GM23338 (cell line): ENCODE data around the gene RPLP1. TPM values are rescaled to one million over a fixed set of nuclear protein-coding genes. Genes with fewer than 3 reads are reported as not detected.

Experiments
- ATAC-seq: fragments of 200-7000 bp; cut with Tn5 transposase; 3 replicates; pipeline ENCODE4 v1.9.1; 2020
- DNase-seq: peaks from one replicate; pipeline ENCODE4 v3.0.0-alpha.2; 2015; ENCODE audit warnings: low spot score
- H2AFZ ChIP-seq: fragments of 200-600 bp; sonication (generic); 2 replicates; pipeline ENCODE4 v1.8.0; 2016; ENCODE audit warnings: antibody characterized with exemption, mild to moderate bottlenecking, moderate library complexity
- H3F3A ChIP-seq: fragments of 200-600 bp; sonication (generic); replicated peaks from 2 replicates; pipeline ENCODE4 v1.8.0; 2017; ENCODE audit warnings: antibody characterized with exemption, mixed run types, low read depth
- H3K27ac ChIP-seq: fragments of 200-600 bp; sonication (generic); 2 replicates; pipeline ENCODE4 v1.6.1; 2016; ENCODE audit warnings: low read depth
- H3K27me3 ChIP-seq: fragments of 200-600 bp; sonication (generic); 2 replicates; pipeline ENCODE4 v1.8.0; 2016; ENCODE audit warnings: mild to moderate bottlenecking, mixed run types, moderate library complexity; ENCODE audit not compliant: insufficient read depth
- H3K36me3 ChIP-seq: fragments of 200-600 bp; sonication (generic); 2 replicates; pipeline ENCODE4 v1.8.0; 2016; ENCODE audit warnings: mild to moderate bottlenecking; ENCODE audit not compliant: insufficient read depth
- H3K4me1 ChIP-seq: fragments of 200-600 bp; sonication (generic); 2 replicates; pipeline ENCODE4 v1.8.0; 2016; ENCODE audit warnings: mild to moderate bottlenecking, moderate library complexity; ENCODE audit not compliant: insufficient read depth
- H3K4me2 ChIP-seq: fragments of 200-600 bp; sonication (generic); 2 replicates; pipeline ENCODE4 v1.7.1; 2017; ENCODE audit warnings: mixed run types
- H3K4me3 ChIP-seq: fragments of 200-600 bp; sonication (generic); 2 replicates; pipeline ENCODE4 v1.6.1; 2016; ENCODE audit warnings: mixed run types
- H3K79me2 ChIP-seq: fragments of 200-600 bp; sonication (generic); replicated peaks from 2 replicates; pipeline ENCODE4 v1.8.0; 2017; ENCODE audit warnings: mild to moderate bottlenecking; ENCODE audit not compliant: insufficient read depth
- H3K9me2 ChIP-seq: fragments of 200-600 bp; sonication (generic); 2 replicates; pipeline ENCODE4 v1.8.0; 2017; ENCODE audit not compliant: insufficient read depth
- H4K20me1 ChIP-seq: fragments of 200-600 bp; sonication (generic); replicated peaks from 2 replicates; pipeline ENCODE4 v1.8.0; 2017; ENCODE audit warnings: mild to moderate bottlenecking; ENCODE audit not compliant: insufficient read depth
- H3K27ac Mint-ChIP-seq: 2 replicates; pipeline ENCODE4 v1.8.0; 2020; ENCODE audit warnings: inconsistent platforms, mild to moderate bottlenecking, moderate library complexity, mixed read lengths
- H3K27me3 Mint-ChIP-seq: 3 replicates; pipeline ENCODE4 v1.8.0; 2022; ENCODE audit warnings: low read depth, mild to moderate bottlenecking, moderate library complexity, mixed read lengths, inconsistent platforms; ENCODE audit not compliant: insufficient read depth, poor library complexity
- H3K36me3 Mint-ChIP-seq: 3 replicates; pipeline ENCODE4 v1.8.0; 2021; ENCODE audit warnings: low read depth, mild to moderate bottlenecking, inconsistent platforms, moderate library complexity, mixed read lengths
- H3K4me1 Mint-ChIP-seq: 3 replicates; pipeline ENCODE4 v1.8.0; 2020; ENCODE audit warnings: mild to moderate bottlenecking, inconsistent platforms, mixed read lengths
- H3K4me3 Mint-ChIP-seq: 3 replicates; pipeline ENCODE4 v1.8.0; 2021; ENCODE audit warnings: moderate library complexity, mild to moderate bottlenecking, inconsistent platforms, mixed read lengths
- H3K9me3 Mint-ChIP-seq: 3 replicates; pipeline ENCODE4 v1.8.0; 2020; ENCODE audit warnings: moderate library complexity, mild to moderate bottlenecking, inconsistent platforms, mixed read lengths
- CREB1 ChIP-seq: fragments of 250-450 bp; sonication (Bioruptor Pico); IDR thresholded peaks from 2 replicates; pipeline ENCODE4 v1.5.0; 2020; ENCODE audit warnings: low read depth, mild to moderate bottlenecking, moderate library complexity
- ETS1 ChIP-seq: IDR thresholded peaks from 2 replicates; pipeline ENCODE4 v1.6.1; 2016; ENCODE audit warnings: antibody characterized with exemption
- EZH2 ChIP-seq: fragments of 200-600 bp; sonication (generic); IDR thresholded peaks from one replicate; pipeline ENCODE4 v1.8.0; 2017; ENCODE audit warnings: antibody characterized with exemption, mild to moderate bottlenecking, low read depth; ENCODE audit not compliant: unreplicated experiment
- EZH2phosphoT487 ChIP-seq: fragments of 200-600 bp; sonication (generic); IDR thresholded peaks from one replicate; pipeline ENCODE4 v1.8.1; 2018; ENCODE audit warnings: antibody characterized with exemption; ENCODE audit not compliant: unreplicated experiment
- JUNB ChIP-seq: IDR thresholded peaks from one replicate; pipeline ENCODE4 v1.6.1; 2016; ENCODE audit warnings: antibody characterized with exemption; ENCODE audit not compliant: unreplicated experiment
- NANOG ChIP-seq: IDR thresholded peaks from 2 replicates; pipeline ENCODE4 v1.6.1; 2016; ENCODE audit warnings: antibody characterized with exemption, borderline replicate concordance
- POLR2AphosphoS5 ChIP-seq: IDR thresholded peaks from 2 replicates; pipeline ENCODE4 v1.6.1; 2016; ENCODE audit warnings: antibody characterized with exemption, low read depth
- STAT1 ChIP-seq: IDR thresholded peaks from one replicate; pipeline ENCODE4 v1.6.1; 2016; ENCODE audit warnings: antibody characterized with exemption; ENCODE audit not compliant: unreplicated experiment
- polyA plus RNA-seq: library from polyadenylated mRNA; unstranded; fragments of >200 nt; fragmentation: Nextera tagmentation; extraction: Ambion mirVana; gene quantifications from 2 replicates; pipeline ENCODE4 v1.2.1, GENCODE V29; 2016
- total RNA-seq: library from RNA; depleted of rRNA; stranded (reverse); fragments of >200 nt; shearing (Covaris generic); gene quantifications from 2 replicates; pipeline ENCODE4 v1.2.3, GENCODE V29; 2014
- TF ChIP-seq, protein P1 (sequence below): fragments of 250-450 bp; sonication (Bioruptor Pico); IDR thresholded peaks from 2 replicates; pipeline ENCODE4 v1.5.0; 2020; ENCODE audit warnings: mild to moderate bottlenecking, moderate library complexity
- TF ChIP-seq, protein P2 (sequence below): IDR thresholded peaks from one replicate; pipeline ENCODE4 v1.6.1; 2018; ENCODE audit warnings: antibody characterized with exemption; ENCODE audit not compliant: unreplicated experiment
- TF ChIP-seq, protein P3 (sequence below), 2 experiments: fragments of 200-600 bp in 1 of 2; sonication (generic) in 1 of 2; conservative IDR thresholded peaks; 2 replicates each; pipeline versions ENCODE4 v1.5.1 to v1.6.1; 2016 to 2017; ENCODE audit warnings: antibody characterized with exemption in 2 of 2, low read depth in 2 of 2, mild to moderate bottlenecking in 2 of 2, moderate library complexity in 1 of 2

RPLP1 gene
- total and polyA plus RNA-seq, 2 experiments from 2014 or later: 283 to 3,258 TPM

- TF ChIP-seq, protein P1, sequence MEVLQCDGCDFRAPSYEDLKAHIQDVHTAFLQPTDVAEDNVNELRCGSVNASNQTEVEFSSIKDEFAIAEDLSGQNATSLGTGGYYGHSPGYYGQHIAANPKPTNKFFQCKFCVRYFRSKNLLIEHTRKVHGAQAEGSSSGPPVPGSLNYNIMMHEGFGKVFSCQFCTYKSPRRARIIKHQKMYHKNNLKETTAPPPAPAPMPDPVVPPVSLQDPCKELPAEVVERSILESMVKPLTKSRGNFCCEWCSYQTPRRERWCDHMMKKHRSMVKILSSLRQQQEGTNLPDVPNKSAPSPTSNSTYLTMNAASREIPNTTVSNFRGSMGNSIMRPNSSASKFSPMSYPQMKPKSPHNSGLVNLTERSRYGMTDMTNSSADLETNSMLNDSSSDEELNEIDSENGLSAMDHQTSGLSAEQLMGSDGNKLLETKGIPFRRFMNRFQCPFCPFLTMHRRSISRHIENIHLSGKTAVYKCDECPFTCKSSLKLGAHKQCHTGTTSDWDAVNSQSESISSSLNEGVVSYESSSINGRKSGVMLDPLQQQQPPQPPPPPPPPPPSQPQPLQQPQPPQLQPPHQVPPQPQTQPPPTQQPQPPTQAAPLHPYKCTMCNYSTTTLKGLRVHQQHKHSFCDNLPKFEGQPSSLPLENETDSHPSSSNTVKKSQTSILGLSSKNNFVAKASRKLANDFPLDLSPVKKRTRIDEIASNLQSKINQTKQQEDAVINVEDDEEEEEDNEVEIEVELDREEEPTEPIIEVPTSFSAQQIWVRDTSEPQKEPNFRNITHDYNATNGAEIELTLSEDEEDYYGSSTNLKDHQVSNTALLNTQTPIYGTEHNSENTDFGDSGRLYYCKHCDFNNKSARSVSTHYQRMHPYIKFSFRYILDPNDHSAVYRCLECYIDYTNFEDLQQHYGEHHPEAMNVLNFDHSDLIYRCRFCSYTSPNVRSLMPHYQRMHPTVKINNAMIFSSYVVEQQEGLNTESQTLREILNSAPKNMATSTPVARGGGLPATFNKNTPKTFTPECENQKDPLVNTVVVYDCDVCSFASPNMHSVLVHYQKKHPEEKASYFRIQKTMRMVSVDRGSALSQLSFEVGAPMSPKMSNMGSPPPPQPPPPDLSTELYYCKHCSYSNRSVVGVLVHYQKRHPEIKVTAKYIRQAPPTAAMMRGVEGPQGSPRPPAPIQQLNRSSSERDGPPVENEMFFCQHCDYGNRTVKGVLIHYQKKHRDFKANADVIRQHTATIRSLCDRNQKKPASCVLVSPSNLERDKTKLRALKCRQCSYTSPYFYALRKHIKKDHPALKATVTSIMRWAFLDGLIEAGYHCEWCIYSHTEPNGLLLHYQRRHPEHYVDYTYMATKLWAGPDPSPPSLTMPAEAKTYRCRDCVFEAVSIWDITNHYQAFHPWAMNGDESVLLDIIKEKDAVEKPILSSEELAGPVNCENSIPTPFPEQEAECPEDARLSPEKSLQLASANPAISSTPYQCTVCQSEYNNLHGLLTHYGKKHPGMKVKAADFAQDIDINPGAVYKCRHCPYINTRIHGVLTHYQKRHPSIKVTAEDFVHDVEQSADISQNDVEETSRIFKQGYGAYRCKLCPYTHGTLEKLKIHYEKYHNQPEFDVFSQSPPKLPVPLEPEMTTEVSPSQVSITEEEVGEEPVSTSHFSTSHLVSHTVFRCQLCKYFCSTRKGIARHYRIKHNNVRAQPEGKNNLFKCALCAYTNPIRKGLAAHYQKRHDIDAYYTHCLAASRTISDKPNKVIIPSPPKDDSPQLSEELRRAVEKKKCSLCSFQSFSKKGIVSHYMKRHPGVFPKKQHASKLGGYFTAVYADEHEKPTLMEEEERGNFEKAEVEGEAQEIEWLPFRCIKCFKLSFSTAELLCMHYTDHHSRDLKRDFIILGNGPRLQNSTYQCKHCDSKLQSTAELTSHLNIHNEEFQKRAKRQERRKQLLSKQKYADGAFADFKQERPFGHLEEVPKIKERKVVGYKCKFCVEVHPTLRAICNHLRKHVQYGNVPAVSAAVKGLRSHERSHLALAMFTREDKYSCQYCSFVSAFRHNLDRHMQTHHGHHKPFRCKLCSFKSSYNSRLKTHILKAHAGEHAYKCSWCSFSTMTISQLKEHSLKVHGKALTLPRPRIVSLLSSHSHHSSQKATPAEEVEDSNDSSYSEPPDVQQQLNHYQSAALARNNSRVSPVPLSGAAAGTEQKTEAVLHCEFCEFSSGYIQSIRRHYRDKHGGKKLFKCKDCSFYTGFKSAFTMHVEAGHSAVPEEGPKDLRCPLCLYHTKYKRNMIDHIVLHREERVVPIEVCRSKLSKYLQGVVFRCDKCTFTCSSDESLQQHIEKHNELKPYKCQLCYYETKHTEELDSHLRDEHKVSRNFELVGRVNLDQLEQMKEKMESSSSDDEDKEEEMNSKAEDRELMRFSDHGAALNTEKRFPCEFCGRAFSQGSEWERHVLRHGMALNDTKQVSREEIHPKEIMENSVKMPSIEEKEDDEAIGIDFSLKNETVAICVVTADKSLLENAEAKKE: no peak
- TF ChIP-seq EZH2phosphoT487 (no peak), NANOG (no peak), POLR2AphosphoS5 (no peak), STAT1 (no peak), ETS1 (no peak), JUNB (no peak)
Measured at GRCh38 chr15:69486481-69487110, 34.0 kb downstream of the RPLP1 start (continued).

- H4K20me1 ChIP-seq: no peaks in the 10 kb centered on the region
- no peak overlapping the region for H3K4me3 ChIP-seq
- Mint-ChIP-seq H3K9me3 (peaks cover 9% of the 10 kb centered on the region), H3K36me3 (peaks cover 2% of the 10 kb centered on the region; the same call in 1 of the 3 replicates), H3K4me3 (no peak overlapping the region), H3K27me3 (peaks cover 6% of the 10 kb centered on the region), H3K4me1 (no peaks in the 10 kb centered on the region; the same call in 2 of the 3 replicates), H3K27ac (no peak overlapping the region)
- no peak overlapping the region for H3K27ac ChIP-seq
- no peaks in the 10 kb centered on the region for H3K36me3 ChIP-seq
- no peaks in the 10 kb centered on the region for H3K79me2 ChIP-seq
- H3K4me1 ChIP-seq: no peaks in the 10 kb centered on the region
- ATAC-seq (no peak), DNase-seq (no peak)
- H3K9me2 ChIP-seq: no peaks in the 10 kb centered on the region
- no peaks in the 10 kb centered on the region for H3K27me3 ChIP-seq
- H3F3A ChIP-seq: no peaks in the 10 kb centered on the region
- H3K4me2 ChIP-seq: no peak overlapping the region
- no peak overlapping the region for H2AFZ ChIP-seq
- TF ChIP-seq STAT1 (no peak), JUNB (no peak), EZH2 (no peak), CREB1 (CRISPR knock-in tag) (no peak), POLR2AphosphoS5 (no peak)
- TF ChIP-seq, protein P2, sequence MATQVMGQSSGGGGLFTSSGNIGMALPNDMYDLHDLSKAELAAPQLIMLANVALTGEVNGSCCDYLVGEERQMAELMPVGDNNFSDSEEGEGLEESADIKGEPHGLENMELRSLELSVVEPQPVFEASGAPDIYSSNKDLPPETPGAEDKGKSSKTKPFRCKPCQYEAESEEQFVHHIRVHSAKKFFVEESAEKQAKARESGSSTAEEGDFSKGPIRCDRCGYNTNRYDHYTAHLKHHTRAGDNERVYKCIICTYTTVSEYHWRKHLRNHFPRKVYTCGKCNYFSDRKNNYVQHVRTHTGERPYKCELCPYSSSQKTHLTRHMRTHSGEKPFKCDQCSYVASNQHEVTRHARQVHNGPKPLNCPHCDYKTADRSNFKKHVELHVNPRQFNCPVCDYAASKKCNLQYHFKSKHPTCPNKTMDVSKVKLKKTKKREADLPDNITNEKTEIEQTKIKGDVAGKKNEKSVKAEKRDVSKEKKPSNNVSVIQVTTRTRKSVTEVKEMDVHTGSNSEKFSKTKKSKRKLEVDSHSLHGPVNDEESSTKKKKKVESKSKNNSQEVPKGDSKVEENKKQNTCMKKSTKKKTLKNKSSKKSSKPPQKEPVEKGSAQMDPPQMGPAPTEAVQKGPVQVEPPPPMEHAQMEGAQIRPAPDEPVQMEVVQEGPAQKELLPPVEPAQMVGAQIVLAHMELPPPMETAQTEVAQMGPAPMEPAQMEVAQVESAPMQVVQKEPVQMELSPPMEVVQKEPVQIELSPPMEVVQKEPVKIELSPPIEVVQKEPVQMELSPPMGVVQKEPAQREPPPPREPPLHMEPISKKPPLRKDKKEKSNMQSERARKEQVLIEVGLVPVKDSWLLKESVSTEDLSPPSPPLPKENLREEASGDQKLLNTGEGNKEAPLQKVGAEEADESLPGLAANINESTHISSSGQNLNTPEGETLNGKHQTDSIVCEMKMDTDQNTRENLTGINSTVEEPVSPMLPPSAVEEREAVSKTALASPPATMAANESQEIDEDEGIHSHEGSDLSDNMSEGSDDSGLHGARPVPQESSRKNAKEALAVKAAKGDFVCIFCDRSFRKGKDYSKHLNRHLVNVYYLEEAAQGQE: no peak
- TF ChIP-seq, protein P3, sequence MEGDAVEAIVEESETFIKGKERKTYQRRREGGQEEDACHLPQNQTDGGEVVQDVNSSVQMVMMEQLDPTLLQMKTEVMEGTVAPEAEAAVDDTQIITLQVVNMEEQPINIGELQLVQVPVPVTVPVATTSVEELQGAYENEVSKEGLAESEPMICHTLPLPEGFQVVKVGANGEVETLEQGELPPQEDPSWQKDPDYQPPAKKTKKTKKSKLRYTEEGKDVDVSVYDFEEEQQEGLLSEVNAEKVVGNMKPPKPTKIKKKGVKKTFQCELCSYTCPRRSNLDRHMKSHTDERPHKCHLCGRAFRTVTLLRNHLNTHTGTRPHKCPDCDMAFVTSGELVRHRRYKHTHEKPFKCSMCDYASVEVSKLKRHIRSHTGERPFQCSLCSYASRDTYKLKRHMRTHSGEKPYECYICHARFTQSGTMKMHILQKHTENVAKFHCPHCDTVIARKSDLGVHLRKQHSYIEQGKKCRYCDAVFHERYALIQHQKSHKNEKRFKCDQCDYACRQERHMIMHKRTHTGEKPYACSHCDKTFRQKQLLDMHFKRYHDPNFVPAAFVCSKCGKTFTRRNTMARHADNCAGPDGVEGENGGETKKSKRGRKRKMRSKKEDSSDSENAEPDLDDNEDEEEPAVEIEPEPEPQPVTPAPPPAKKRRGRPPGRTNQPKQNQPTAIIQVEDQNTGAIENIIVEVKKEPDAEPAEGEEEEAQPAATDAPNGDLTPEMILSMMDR (conservative IDR thresholded peaks at IDR 0.05; ENCODE audit: low read depth in 2 of 2): no peak
Measured at GRCh38 chr15:69489073-69489571, 36.5 kb downstream of the RPLP1 start.
